WTC11 (cell line): ENCODE data around the gene CLCN7. TPM values are rescaled to one million over a fixed set of nuclear protein-coding genes. Genes with fewer than 3 reads are reported as not detected.

Experiments used
- ATAC-seq: fragments of 200-7000 bp; cut with Tn5 transposase; 2 replicates; pipeline ENCODE4 v1.10.0; 2021; ENCODE audit warnings: mild to moderate bottlenecking, moderate library complexity
- CTCF ChIA-PET: fragments of 300-600 bp; sonication (Branson Sonifier 250); formaldehyde crosslinking; loops from one replicate; lab custom pipeline; 2021; ENCODE audit warnings: antibody characterized with exemption; lab: Charles Lee
- POLR2A ChIA-PET: fragments of 350-600 bp; sonication (Branson Sonifier 250); formaldehyde crosslinking; loops from one replicate; lab custom pipeline; 2021; ENCODE audit warnings: antibody characterized with exemption; lab: Charles Lee
- DNase-seq: peaks from one replicate; pipeline ENCODE4 v3.0.0; 2021; ENCODE audit warnings: low spot score
- H3K27ac Mint-ChIP-seq: 2 replicates; pipeline ENCODE4 v1.8.0; 2021; ENCODE audit warnings: mixed read lengths
- H3K27me3 Mint-ChIP-seq: 2 replicates; pipeline ENCODE4 v1.8.0; 2021; ENCODE audit warnings: low read depth, mild to moderate bottlenecking, moderate library complexity, mixed read lengths
- H3K36me3 Mint-ChIP-seq: 2 replicates; pipeline ENCODE4 v1.8.0; 2021; ENCODE audit warnings: mixed read lengths
- H3K4me1 Mint-ChIP-seq: 2 replicates; pipeline ENCODE4 v1.8.0; 2022; ENCODE audit warnings: mixed read lengths
- H3K4me3 Mint-ChIP-seq: 2 replicates; pipeline ENCODE4 v1.8.0; 2021; ENCODE audit warnings: mild to moderate bottlenecking, moderate library complexity, mixed read lengths
- H3K9me3 Mint-ChIP-seq: 2 replicates; pipeline ENCODE4 v1.8.0; 2021; ENCODE audit warnings: mixed read lengths
- ATF2 ChIP-seq: sonication (generic); formaldehyde crosslinking; IDR thresholded peaks from 2 replicates; pipeline ENCODE4 v1.8.1; 2022; ENCODE audit warnings: low read depth, missing genetic modification reagents, borderline replicate concordance
- CBFB ChIP-seq: sonication (generic); formaldehyde crosslinking; IDR thresholded peaks from 2 replicates; pipeline ENCODE4 v1.8.1; 2022; ENCODE audit warnings: mild to moderate bottlenecking, low read depth, missing genetic modification reagents
- CREM ChIP-seq: sonication (generic); formaldehyde crosslinking; IDR thresholded peaks from 2 replicates; pipeline ENCODE4 v1.8.1; 2022; ENCODE audit warnings: mild to moderate bottlenecking, missing genetic modification reagents, moderate library complexity
- E2F5 ChIP-seq: sonication (generic); formaldehyde crosslinking; IDR thresholded peaks from 2 replicates; pipeline ENCODE4 v1.8.1; 2022; ENCODE audit warnings: mild to moderate bottlenecking, moderate library complexity, missing genetic modification reagents
- MLX ChIP-seq: sonication (generic); formaldehyde crosslinking; IDR thresholded peaks from 2 replicates; pipeline ENCODE4 v1.8.1; 2023; ENCODE audit warnings: mild to moderate bottlenecking, missing genetic modification reagents, moderate library complexity
- MYBL2 ChIP-seq: sonication (generic); formaldehyde crosslinking; IDR thresholded peaks from 2 replicates; pipeline ENCODE4 v1.8.1; 2023; ENCODE audit warnings: mild to moderate bottlenecking, moderate library complexity, missing genetic modification reagents
- NFATC4 ChIP-seq: fragments of 250-450 bp; sonication (Bioruptor Pico); IDR thresholded peaks from 2 replicates; pipeline ENCODE4 v1.9.0; 2021; ENCODE audit warnings: mild to moderate bottlenecking
- NR1H2 ChIP-seq: sonication (generic); formaldehyde crosslinking; IDR thresholded peaks from 2 replicates; pipeline ENCODE4 v1.9.0; 2021; ENCODE audit warnings: mild to moderate bottlenecking, moderate library complexity, missing genetic modification reagents
- RELA ChIP-seq: sonication (generic); formaldehyde crosslinking; IDR thresholded peaks from 2 replicates; pipeline ENCODE4 v1.8.1; 2022; ENCODE audit warnings: missing genetic modification reagents, mild to moderate bottlenecking, borderline replicate concordance
- SMAD3 ChIP-seq: sonication (generic); formaldehyde crosslinking; IDR thresholded peaks from 2 replicates; pipeline ENCODE4 v1.8.0; 2022; ENCODE audit warnings: missing genetic modification reagents, mild to moderate bottlenecking, borderline replicate concordance
- SP1 ChIP-seq: sonication (generic); formaldehyde crosslinking; conservative IDR thresholded peaks from 2 replicates; pipeline ENCODE4 v1.8.1; 2022; ENCODE audit warnings: missing genetic modification reagents
- ZNF138 ChIP-seq: sonication (generic); formaldehyde crosslinking; conservative IDR thresholded peaks from 2 replicates; pipeline ENCODE4 v1.8.1; 2022; ENCODE audit warnings: mild to moderate bottlenecking, moderate library complexity, missing genetic modification reagents
- ZNF219 ChIP-seq: sonication (generic); formaldehyde crosslinking; IDR thresholded peaks from 2 replicates; pipeline ENCODE4 v1.8.0; 2023; ENCODE audit warnings: missing genetic modification reagents, mild to moderate bottlenecking, borderline replicate concordance
- ZNF396 ChIP-seq: fragments of 250-450 bp; sonication (Bioruptor Pico); IDR thresholded peaks from 2 replicates; pipeline ENCODE4 v1.8.0; 2021; ENCODE audit warnings: mild to moderate bottlenecking, moderate library complexity, borderline replicate concordance
- total RNA-seq: library from RNA; stranded (reverse); gene quantifications from 3 replicates; pipeline ENCODE4 v1.2.3, GENCODE V29; 2021
- TF ChIP-seq, protein P1 (sequence below): sonication (generic); formaldehyde crosslinking; IDR thresholded peaks from 2 replicates; pipeline ENCODE4 v1.8.0; 2022; ENCODE audit warnings: mild to moderate bottlenecking, missing genetic modification reagents
- TF ChIP-seq, protein P2 (sequence below): fragments of 250-450 bp; sonication (Bioruptor Pico); IDR thresholded peaks from 2 replicates; pipeline ENCODE4 v1.9.0; 2021; ENCODE audit warnings: mild to moderate bottlenecking, borderline replicate concordance
- TF ChIP-seq, protein P3 (sequence below): sonication (generic); formaldehyde crosslinking; conservative IDR thresholded peaks from 2 replicates; pipeline ENCODE4 v1.8.1; 2022; ENCODE audit warnings: mild to moderate bottlenecking, missing genetic modification reagents
- TF ChIP-seq, protein P4 (sequence below): sonication (generic); formaldehyde crosslinking; IDR thresholded peaks from 2 replicates; pipeline ENCODE4 v1.8.1; 2023; ENCODE audit warnings: mild to moderate bottlenecking, missing genetic modification reagents
- TF ChIP-seq, protein P5 (sequence below): sonication (generic); formaldehyde crosslinking; conservative IDR thresholded peaks from 2 replicates; pipeline ENCODE4 v1.8.1; 2023; ENCODE audit warnings: mild to moderate bottlenecking, low read depth, missing genetic modification reagents, moderate library complexity

CLCN7 gene
- total RNA-seq, 1 experiment from 2014 or later, result 94.1 TPM

- no peak for ATAC-seq
- peaks cover 17% of the 10 kb centered on the region for H3K36me3 Mint-ChIP-seq
- H3K9me3 Mint-ChIP-seq, result no peaks in the 10 kb centered on the region
- H3K27ac Mint-ChIP-seq, result no peak overlapping the region
- H3K4me3 Mint-ChIP-seq, result no peak overlapping the region
- no peak for DNase-seq
- H3K4me1 Mint-ChIP-seq, result no peaks in the 10 kb centered on the region
- CTCF ChIA-PET, result no interaction called here
- POLR2A ChIA-PET, result no interaction called here
- TF ChIP-seq MYBL2 (no peak), SP1 (no peak), ZNF219 (no peak), E2F5 (CRISPR knock-in tag) (no peak), ZNF396 (CRISPR knock-in tag) (no peak), ZNF138 (no peak), ATF2 (no peak), RELA (no peak), MLX (CRISPR knock-in tag) (no peak), NFATC4 (no peak), NR1H2 (CRISPR knock-in tag) (no peak)
- TF ChIP-seq, protein P1, sequence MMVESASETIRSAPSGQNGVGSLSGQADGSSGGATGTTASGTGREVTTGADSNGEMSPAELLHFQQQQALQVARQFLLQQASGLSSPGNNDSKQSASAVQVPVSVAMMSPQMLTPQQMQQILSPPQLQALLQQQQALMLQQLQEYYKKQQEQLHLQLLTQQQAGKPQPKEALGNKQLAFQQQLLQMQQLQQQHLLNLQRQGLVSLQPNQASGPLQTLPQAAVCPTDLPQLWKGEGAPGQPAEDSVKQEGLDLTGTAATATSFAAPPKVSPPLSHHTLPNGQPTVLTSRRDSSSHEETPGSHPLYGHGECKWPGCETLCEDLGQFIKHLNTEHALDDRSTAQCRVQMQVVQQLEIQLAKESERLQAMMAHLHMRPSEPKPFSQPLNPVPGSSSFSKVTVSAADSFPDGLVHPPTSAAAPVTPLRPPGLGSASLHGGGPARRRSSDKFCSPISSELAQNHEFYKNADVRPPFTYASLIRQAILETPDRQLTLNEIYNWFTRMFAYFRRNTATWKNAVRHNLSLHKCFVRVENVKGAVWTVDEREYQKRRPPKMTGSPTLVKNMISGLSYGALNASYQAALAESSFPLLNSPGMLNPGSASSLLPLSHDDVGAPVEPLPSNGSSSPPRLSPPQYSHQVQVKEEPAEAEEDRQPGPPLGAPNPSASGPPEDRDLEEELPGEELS (CRISPR knock-in tag), result no peak
- TF ChIP-seq, protein P2, sequence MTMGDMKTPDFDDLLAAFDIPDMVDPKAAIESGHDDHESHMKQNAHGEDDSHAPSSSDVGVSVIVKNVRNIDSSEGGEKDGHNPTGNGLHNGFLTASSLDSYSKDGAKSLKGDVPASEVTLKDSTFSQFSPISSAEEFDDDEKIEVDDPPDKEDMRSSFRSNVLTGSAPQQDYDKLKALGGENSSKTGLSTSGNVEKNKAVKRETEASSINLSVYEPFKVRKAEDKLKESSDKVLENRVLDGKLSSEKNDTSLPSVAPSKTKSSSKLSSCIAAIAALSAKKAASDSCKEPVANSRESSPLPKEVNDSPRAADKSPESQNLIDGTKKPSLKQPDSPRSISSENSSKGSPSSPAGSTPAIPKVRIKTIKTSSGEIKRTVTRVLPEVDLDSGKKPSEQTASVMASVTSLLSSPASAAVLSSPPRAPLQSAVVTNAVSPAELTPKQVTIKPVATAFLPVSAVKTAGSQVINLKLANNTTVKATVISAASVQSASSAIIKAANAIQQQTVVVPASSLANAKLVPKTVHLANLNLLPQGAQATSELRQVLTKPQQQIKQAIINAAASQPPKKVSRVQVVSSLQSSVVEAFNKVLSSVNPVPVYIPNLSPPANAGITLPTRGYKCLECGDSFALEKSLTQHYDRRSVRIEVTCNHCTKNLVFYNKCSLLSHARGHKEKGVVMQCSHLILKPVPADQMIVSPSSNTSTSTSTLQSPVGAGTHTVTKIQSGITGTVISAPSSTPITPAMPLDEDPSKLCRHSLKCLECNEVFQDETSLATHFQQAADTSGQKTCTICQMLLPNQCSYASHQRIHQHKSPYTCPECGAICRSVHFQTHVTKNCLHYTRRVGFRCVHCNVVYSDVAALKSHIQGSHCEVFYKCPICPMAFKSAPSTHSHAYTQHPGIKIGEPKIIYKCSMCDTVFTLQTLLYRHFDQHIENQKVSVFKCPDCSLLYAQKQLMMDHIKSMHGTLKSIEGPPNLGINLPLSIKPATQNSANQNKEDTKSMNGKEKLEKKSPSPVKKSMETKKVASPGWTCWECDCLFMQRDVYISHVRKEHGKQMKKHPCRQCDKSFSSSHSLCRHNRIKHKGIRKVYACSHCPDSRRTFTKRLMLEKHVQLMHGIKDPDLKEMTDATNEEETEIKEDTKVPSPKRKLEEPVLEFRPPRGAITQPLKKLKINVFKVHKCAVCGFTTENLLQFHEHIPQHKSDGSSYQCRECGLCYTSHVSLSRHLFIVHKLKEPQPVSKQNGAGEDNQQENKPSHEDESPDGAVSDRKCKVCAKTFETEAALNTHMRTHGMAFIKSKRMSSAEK (CRISPR knock-in tag), result no peak
- TF ChIP-seq, protein P3, sequence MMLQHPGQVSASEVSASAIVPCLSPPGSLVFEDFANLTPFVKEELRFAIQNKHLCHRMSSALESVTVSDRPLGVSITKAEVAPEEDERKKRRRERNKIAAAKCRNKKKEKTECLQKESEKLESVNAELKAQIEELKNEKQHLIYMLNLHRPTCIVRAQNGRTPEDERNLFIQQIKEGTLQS (CRISPR knock-in tag), result no peak
- no peaks in the 10 kb centered on the region for H3K27me3 Mint-ChIP-seq
Measured at GRCh38 chr16:1505912-1506311, 31.1 kb upstream of the CLCN7 start.

DNA sequence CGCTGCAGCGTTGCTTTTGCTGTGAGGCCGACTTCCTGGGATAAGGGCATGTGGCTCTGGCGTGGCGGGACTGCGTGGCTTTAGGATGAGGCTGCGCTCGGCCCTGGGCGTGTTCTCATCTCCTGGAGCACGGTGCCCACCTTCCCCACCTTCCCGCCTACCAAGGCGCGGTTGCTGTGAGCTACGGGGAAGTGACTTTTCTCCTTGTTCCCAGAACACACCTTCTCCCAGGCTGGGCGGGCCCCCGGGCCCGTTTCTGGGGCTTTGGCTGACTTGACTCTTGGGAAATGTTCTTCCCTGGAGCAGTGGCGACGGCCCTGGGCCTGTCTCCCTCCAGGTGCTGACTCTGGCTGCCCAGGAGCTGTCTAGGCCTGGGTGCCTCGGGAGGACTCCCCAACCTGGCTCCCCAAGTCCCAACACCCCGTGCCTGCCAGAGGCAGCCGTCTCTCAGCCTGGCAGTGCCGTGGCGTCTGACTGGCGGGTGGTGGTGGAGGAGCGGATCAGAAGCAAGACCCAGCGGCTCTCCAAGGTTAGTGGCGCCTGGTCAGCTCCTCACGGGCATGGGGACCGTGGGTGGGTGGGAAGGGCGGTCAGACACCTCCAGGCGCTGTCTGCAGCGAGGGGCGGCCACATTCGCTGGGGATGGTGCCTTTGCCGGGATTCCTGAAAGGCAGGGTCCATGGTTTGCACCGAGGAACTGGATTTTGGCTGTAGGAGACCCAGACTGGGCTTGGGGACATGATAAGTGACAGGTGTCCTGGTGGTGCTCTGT is 30.4 kb upstream of the CLCN7 start:
- Mint-ChIP-seq H3K4me1 (no peaks in the 10 kb centered on the region), H3K27me3 (no peaks in the 10 kb centered on the region), H3K27ac (no peak overlapping the region), H3K4me3 (no peak overlapping the region), H3K36me3 (peaks cover 17% of the 10 kb centered on the region), H3K9me3 (no peaks in the 10 kb centered on the region)
- no peak for DNase-seq
- no peak for ATAC-seq
- ChIA-PET CTCF (interaction anchor here (0.7 kb wide), 1 partner anchor 9 kb away, joined by 6 read pairs; no protein-coding TSS in a partner anchor), POLR2A (no interaction called here)
- TF ChIP-seq CREM (CRISPR knock-in tag) (no peak), CBFB (no peak), SMAD3 (CRISPR knock-in tag) (no peak)
- TF ChIP-seq, protein P4, sequence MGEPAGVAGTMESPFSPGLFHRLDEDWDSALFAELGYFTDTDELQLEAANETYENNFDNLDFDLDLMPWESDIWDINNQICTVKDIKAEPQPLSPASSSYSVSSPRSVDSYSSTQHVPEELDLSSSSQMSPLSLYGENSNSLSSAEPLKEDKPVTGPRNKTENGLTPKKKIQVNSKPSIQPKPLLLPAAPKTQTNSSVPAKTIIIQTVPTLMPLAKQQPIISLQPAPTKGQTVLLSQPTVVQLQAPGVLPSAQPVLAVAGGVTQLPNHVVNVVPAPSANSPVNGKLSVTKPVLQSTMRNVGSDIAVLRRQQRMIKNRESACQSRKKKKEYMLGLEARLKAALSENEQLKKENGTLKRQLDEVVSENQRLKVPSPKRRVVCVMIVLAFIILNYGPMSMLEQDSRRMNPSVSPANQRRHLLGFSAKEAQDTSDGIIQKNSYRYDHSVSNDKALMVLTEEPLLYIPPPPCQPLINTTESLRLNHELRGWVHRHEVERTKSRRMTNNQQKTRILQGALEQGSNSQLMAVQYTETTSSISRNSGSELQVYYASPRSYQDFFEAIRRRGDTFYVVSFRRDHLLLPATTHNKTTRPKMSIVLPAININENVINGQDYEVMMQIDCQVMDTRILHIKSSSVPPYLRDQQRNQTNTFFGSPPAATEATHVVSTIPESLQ (CRISPR knock-in tag), result no peak
- TF ChIP-seq, protein P5, sequence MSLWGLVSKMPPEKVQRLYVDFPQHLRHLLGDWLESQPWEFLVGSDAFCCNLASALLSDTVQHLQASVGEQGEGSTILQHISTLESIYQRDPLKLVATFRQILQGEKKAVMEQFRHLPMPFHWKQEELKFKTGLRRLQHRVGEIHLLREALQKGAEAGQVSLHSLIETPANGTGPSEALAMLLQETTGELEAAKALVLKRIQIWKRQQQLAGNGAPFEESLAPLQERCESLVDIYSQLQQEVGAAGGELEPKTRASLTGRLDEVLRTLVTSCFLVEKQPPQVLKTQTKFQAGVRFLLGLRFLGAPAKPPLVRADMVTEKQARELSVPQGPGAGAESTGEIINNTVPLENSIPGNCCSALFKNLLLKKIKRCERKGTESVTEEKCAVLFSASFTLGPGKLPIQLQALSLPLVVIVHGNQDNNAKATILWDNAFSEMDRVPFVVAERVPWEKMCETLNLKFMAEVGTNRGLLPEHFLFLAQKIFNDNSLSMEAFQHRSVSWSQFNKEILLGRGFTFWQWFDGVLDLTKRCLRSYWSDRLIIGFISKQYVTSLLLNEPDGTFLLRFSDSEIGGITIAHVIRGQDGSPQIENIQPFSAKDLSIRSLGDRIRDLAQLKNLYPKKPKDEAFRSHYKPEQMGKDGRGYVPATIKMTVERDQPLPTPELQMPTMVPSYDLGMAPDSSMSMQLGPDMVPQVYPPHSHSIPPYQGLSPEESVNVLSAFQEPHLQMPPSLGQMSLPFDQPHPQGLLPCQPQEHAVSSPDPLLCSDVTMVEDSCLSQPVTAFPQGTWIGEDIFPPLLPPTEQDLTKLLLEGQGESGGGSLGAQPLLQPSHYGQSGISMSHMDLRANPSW (CRISPR knock-in tag), result no peak
